DMS153 (cell line): ENCODE measurements around the gene HNRNPC.
"Not testable (repeated sequence)": the region's sequence is repeated elsewhere in the genome, so short reads cannot be mapped to it uniquely, and the experiment has no call there.

Experiments used
- DNase-seq: peaks from one replicate; lab custom pipeline; 2025; lab: John Stamatoyannopoulos, UW

HNRNPC gene

GRCh38 chr14:21191809-21192446, 77.3 kb downstream of the HNRNPC start:
- DNase-seq: peak; percentile 63

- no peak for DNase-seq
These were observed 77.9 kb downstream of the HNRNPC start for GRCh38 chr14:21191261-21191808.

- DNase-seq: no peak
These were observed 83.8 kb downstream of the HNRNPC start for GRCh38 chr14:21185491-21185890.

GRCh38 chr14:21184254-21184653, 85.0 kb downstream of the HNRNPC start:
- no peak for DNase-seq

GRCh38 chr14:21182166-21182565, 87.1 kb downstream of the HNRNPC start:
- no peak for DNase-seq

- DNase-seq: no peak
These were observed 98.1 kb downstream of the HNRNPC start for GRCh38 chr14:21171128-21171527.

GRCh38 chr14:21169573-21169972, 99.7 kb downstream of the HNRNPC start:
- DNase-seq: no peak

- DNase-seq: no peak
These were observed 101.2 kb downstream of the HNRNPC start for GRCh38 chr14:21168055-21168454.

- DNase-seq: not testable (repeated sequence)
These were observed 103.6 kb downstream of the HNRNPC start for GRCh38 chr14:21165670-21166069.

GRCh38 chr14:21165002-21165605, 104.1 kb downstream of the HNRNPC start:
- not testable (repeated sequence) for DNase-seq

- DNase-seq: no peak
These were observed 105.4 kb downstream of the HNRNPC start for GRCh38 chr14:21163871-21164291.

- DNase-seq: no peak
These were observed 107.2 kb downstream of the HNRNPC start for GRCh38 chr14:21162081-21162480.

GRCh38 chr14:21160061-21160610, 109.1 kb downstream of the HNRNPC start:
- no peak for DNase-seq
